ENCODE measurements around the gene ST14.

DNA sequence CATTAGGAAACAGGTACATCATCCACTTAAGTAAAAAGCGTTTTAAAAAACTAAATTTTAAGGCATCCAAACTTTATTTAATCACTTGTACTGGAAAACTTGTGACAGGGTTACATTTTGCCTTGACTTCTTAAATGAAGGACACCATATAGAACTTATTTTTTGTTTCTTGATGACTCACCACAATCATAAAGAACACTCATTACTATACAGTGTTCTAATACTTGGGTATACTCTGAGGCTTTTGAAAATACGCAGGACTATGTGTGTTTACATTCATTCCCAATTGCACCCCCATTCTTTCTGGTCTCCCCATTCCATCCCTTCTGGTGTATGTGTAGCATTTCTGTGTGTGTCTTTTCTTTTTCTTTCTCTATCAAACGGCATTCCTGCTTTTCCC, 85.3 kb downstream of the ST14 start:
- no peak for TF ChIP-seq ATF1 (CRISPR knock-in tag; IDR thresholded peaks at IDR 0.05)
- TF ChIP-seq FOXP1 (CRISPR knock-in tag; IDR thresholded peaks at IDR 0.05; ENCODE audit: borderline replicate concordance), result no peak
- no peak for TF ChIP-seq NR1H2 (CRISPR knock-in tag; IDR thresholded peaks at IDR 0.05)
- TF ChIP-seq, protein P1, sequence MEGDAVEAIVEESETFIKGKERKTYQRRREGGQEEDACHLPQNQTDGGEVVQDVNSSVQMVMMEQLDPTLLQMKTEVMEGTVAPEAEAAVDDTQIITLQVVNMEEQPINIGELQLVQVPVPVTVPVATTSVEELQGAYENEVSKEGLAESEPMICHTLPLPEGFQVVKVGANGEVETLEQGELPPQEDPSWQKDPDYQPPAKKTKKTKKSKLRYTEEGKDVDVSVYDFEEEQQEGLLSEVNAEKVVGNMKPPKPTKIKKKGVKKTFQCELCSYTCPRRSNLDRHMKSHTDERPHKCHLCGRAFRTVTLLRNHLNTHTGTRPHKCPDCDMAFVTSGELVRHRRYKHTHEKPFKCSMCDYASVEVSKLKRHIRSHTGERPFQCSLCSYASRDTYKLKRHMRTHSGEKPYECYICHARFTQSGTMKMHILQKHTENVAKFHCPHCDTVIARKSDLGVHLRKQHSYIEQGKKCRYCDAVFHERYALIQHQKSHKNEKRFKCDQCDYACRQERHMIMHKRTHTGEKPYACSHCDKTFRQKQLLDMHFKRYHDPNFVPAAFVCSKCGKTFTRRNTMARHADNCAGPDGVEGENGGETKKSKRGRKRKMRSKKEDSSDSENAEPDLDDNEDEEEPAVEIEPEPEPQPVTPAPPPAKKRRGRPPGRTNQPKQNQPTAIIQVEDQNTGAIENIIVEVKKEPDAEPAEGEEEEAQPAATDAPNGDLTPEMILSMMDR (IDR thresholded peaks at IDR 0.05), result no peak
- no peak for TF ChIP-seq NFATC4 (CRISPR knock-in tag; IDR thresholded peaks at IDR 0.05)
- no peak for TF ChIP-seq ETV6 (CRISPR knock-in tag; IDR thresholded peaks at IDR 0.05)
- TF ChIP-seq TCF7 (CRISPR knock-in tag; IDR thresholded peaks at IDR 0.05; ENCODE audit: low read depth), result no peak
- TF ChIP-seq, protein P2, sequence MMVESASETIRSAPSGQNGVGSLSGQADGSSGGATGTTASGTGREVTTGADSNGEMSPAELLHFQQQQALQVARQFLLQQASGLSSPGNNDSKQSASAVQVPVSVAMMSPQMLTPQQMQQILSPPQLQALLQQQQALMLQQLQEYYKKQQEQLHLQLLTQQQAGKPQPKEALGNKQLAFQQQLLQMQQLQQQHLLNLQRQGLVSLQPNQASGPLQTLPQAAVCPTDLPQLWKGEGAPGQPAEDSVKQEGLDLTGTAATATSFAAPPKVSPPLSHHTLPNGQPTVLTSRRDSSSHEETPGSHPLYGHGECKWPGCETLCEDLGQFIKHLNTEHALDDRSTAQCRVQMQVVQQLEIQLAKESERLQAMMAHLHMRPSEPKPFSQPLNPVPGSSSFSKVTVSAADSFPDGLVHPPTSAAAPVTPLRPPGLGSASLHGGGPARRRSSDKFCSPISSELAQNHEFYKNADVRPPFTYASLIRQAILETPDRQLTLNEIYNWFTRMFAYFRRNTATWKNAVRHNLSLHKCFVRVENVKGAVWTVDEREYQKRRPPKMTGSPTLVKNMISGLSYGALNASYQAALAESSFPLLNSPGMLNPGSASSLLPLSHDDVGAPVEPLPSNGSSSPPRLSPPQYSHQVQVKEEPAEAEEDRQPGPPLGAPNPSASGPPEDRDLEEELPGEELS (CRISPR knock-in tag; IDR thresholded peaks at IDR 0.05), result no peak
- TF ChIP-seq USF2 (CRISPR knock-in tag; IDR thresholded peaks at IDR 0.05), result no peak
- no peak for TF ChIP-seq ATF3 (CRISPR knock-in tag; conservative IDR thresholded peaks at IDR 0.05)
- TF ChIP-seq FOXJ3 (CRISPR knock-in tag; IDR thresholded peaks at IDR 0.05; ENCODE audit: borderline replicate concordance), result no peak
- TF ChIP-seq PRRX2 (CRISPR knock-in tag; IDR thresholded peaks at IDR 0.05), result no peak
- no peak for TF ChIP-seq ZNF263 (CRISPR knock-in tag; IDR thresholded peaks at IDR 0.05; ENCODE audit: low read depth)
